ENCODE measurements around the gene FLNB. TPM values are rescaled to one million over a fixed set of nuclear protein-coding genes. Genes with fewer than 3 reads are reported as not detected.

FLNB gene
- total and polyA plus RNA-seq, 9 of the 15 experiments (the other 6 are each of a cell fraction or from before 2014, with no cell fraction given) = 9.4 to 48.1 (median 25.6) TPM

- Histone ChIP-seq H3K4me2 (ENCODE audit: insufficient read depth, low read length) (no peak overlapping the region), H3K9me1 (ENCODE audit: control insufficient read depth, insufficient read depth, low read length) (no peaks in the 10 kb centered on the region), H4K20me1 (replicated peaks; ENCODE audit: control insufficient read depth, insufficient read depth, low read length) (no peaks in the 10 kb centered on the region), H3K4me1 (replicated peaks in 1 of 2; ENCODE audit: control insufficient read depth in 2 of 2, insufficient read depth in 2 of 2, low read length in 2 of 2) (no peaks in the 10 kb centered on the region; a peak in 1 of 5 replicates), H3K27me3 (ENCODE audit: control insufficient read depth in 2 of 2, insufficient read depth in 2 of 2, low read length in 2 of 2) (peaks cover 2 to 18% of the 10 kb centered on the region in 2 experiments; a peak in 3 of 5 replicates), H3K79me2 (ENCODE audit: control insufficient read depth, insufficient read depth, low read length) (no peaks in the 10 kb centered on the region), H3K36me3 (ENCODE audit: control insufficient read depth, insufficient read depth, low read length) (no peaks in the 10 kb centered on the region), H3K9ac (ENCODE audit: insufficient read depth in 1 of 2, low read depth in 2 of 2, low read length in 2 of 2) (no peak overlapping the region), H2AFZ (ENCODE audit: low read depth, low read length) (no peak overlapping the region), H3K9me3 (replicated peaks; ENCODE audit: control insufficient read depth, insufficient read depth, low read depth, low read length) (no peaks in the 10 kb centered on the region), H3K4me3 (no peak overlapping the region), H3K27ac (ENCODE audit: extremely low read depth, low read depth, low read length) (no peak overlapping the region)
- TF ChIP-seq MTA3 (IDR thresholded peaks at IDR 0.05; ENCODE audit: borderline replicate concordance) = no peak
- TF ChIP-seq, protein P1, sequence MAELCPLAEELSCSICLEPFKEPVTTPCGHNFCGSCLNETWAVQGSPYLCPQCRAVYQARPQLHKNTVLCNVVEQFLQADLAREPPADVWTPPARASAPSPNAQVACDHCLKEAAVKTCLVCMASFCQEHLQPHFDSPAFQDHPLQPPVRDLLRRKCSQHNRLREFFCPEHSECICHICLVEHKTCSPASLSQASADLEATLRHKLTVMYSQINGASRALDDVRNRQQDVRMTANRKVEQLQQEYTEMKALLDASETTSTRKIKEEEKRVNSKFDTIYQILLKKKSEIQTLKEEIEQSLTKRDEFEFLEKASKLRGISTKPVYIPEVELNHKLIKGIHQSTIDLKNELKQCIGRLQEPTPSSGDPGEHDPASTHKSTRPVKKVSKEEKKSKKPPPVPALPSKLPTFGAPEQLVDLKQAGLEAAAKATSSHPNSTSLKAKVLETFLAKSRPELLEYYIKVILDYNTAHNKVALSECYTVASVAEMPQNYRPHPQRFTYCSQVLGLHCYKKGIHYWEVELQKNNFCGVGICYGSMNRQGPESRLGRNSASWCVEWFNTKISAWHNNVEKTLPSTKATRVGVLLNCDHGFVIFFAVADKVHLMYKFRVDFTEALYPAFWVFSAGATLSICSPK (IDR thresholded peaks at IDR 0.05; ENCODE audit: borderline replicate concordance) = no peak
- TF ChIP-seq MLX (CRISPR knock-in tag; conservative IDR thresholded peaks at IDR 0.05) = no peak
- TF ChIP-seq PKNOX1 (IDR thresholded peaks at IDR 0.05) = peak; percentile 41; the same call in 1 of the 2 replicates
- peak; percentile 21 for TF ChIP-seq MEIS2 (IDR thresholded peaks at IDR 0.05; ENCODE audit: partially characterized antibody)
- TF ChIP-seq ZNF655 (CRISPR knock-in tag; IDR thresholded peaks at IDR 0.05) = no peak
- ChIA-PET POLR2A (no interaction called here), CTCF (ENCODE audit: low intra/inter-chr PET ratio) (no interaction called here)
- WGBS (ENCODE audit: insufficient coverage, low coverage, missing lambda C conversion rate) = 3% methylated on average over 8 of the region's 10 CpGs
- ATAC-seq (no peak), DNase-seq (ENCODE audit: extremely low read depth in 1 of 4, low spot score in 3 of 4) (no peak), FAIRE-seq (no peak)
- in situ Hi-C loops (cut with MboI) = no loop called here
- intact Hi-C loops (cut with micrococcal nuclease) = no loop called here
- no TSS peak for BruUV-seq (replicated peaks)
These were observed 207.2 kb downstream of the FLNB start for GRCh38 chr3:58215317-58216025.

Data from K562 (cell line).